GM23338 (cell line): ENCODE data around the gene LEMD2. TPM values are rescaled to one million over a fixed set of nuclear protein-coding genes. Genes with fewer than 3 reads are reported as not detected.

Experiments
- ATAC-seq: fragments of 200-7000 bp; cut with Tn5 transposase; 3 replicates; pipeline ENCODE4 v1.9.1; 2020
- DNase-seq: peaks from one replicate; pipeline ENCODE4 v3.0.0-alpha.2; 2015; ENCODE audit warnings: low spot score
- H2AFZ ChIP-seq: fragments of 200-600 bp; sonication (generic); 2 replicates; pipeline ENCODE4 v1.8.0; 2016; ENCODE audit warnings: antibody characterized with exemption, mild to moderate bottlenecking, moderate library complexity
- H3F3A ChIP-seq: fragments of 200-600 bp; sonication (generic); replicated peaks from 2 replicates; pipeline ENCODE4 v1.8.0; 2017; ENCODE audit warnings: antibody characterized with exemption, mixed run types, low read depth
- H3K27ac ChIP-seq: fragments of 200-600 bp; sonication (generic); 2 replicates; pipeline ENCODE4 v1.6.1; 2016; ENCODE audit warnings: low read depth
- H3K27me3 ChIP-seq: fragments of 200-600 bp; sonication (generic); 2 replicates; pipeline ENCODE4 v1.8.0; 2016; ENCODE audit warnings: mild to moderate bottlenecking, mixed run types, moderate library complexity; ENCODE audit not compliant: insufficient read depth
- H3K36me3 ChIP-seq: fragments of 200-600 bp; sonication (generic); 2 replicates; pipeline ENCODE4 v1.8.0; 2016; ENCODE audit warnings: mild to moderate bottlenecking; ENCODE audit not compliant: insufficient read depth
- H3K4me1 ChIP-seq: fragments of 200-600 bp; sonication (generic); 2 replicates; pipeline ENCODE4 v1.8.0; 2016; ENCODE audit warnings: mild to moderate bottlenecking, moderate library complexity; ENCODE audit not compliant: insufficient read depth
- H3K4me2 ChIP-seq: fragments of 200-600 bp; sonication (generic); 2 replicates; pipeline ENCODE4 v1.7.1; 2017; ENCODE audit warnings: mixed run types
- H3K4me3 ChIP-seq: fragments of 200-600 bp; sonication (generic); 2 replicates; pipeline ENCODE4 v1.6.1; 2016; ENCODE audit warnings: mixed run types
- H3K79me2 ChIP-seq: fragments of 200-600 bp; sonication (generic); replicated peaks from 2 replicates; pipeline ENCODE4 v1.8.0; 2017; ENCODE audit warnings: mild to moderate bottlenecking; ENCODE audit not compliant: insufficient read depth
- H3K9me2 ChIP-seq: fragments of 200-600 bp; sonication (generic); 2 replicates; pipeline ENCODE4 v1.8.0; 2017; ENCODE audit not compliant: insufficient read depth
- H4K20me1 ChIP-seq: fragments of 200-600 bp; sonication (generic); replicated peaks from 2 replicates; pipeline ENCODE4 v1.8.0; 2017; ENCODE audit warnings: mild to moderate bottlenecking; ENCODE audit not compliant: insufficient read depth
- H3K27ac Mint-ChIP-seq: 2 replicates; pipeline ENCODE4 v1.8.0; 2020; ENCODE audit warnings: inconsistent platforms, mild to moderate bottlenecking, moderate library complexity, mixed read lengths
- H3K27me3 Mint-ChIP-seq: 3 replicates; pipeline ENCODE4 v1.8.0; 2022; ENCODE audit warnings: low read depth, mild to moderate bottlenecking, moderate library complexity, mixed read lengths, inconsistent platforms; ENCODE audit not compliant: insufficient read depth, poor library complexity
- H3K36me3 Mint-ChIP-seq: 3 replicates; pipeline ENCODE4 v1.8.0; 2021; ENCODE audit warnings: low read depth, mild to moderate bottlenecking, inconsistent platforms, moderate library complexity, mixed read lengths
- H3K4me1 Mint-ChIP-seq: 3 replicates; pipeline ENCODE4 v1.8.0; 2020; ENCODE audit warnings: mild to moderate bottlenecking, inconsistent platforms, mixed read lengths
- H3K4me3 Mint-ChIP-seq: 3 replicates; pipeline ENCODE4 v1.8.0; 2021; ENCODE audit warnings: moderate library complexity, mild to moderate bottlenecking, inconsistent platforms, mixed read lengths
- H3K9me3 Mint-ChIP-seq: 3 replicates; pipeline ENCODE4 v1.8.0; 2020; ENCODE audit warnings: moderate library complexity, mild to moderate bottlenecking, inconsistent platforms, mixed read lengths
- CTCF ChIP-seq, 2 experiments: fragments of 200-600 bp in 1 of 2; sonication (generic) in 1 of 2; conservative IDR thresholded peaks; 2 replicates each; pipeline versions ENCODE4 v1.5.1 to v1.6.1; 2016 to 2017; ENCODE audit warnings: antibody characterized with exemption in 2 of 2, low read depth in 2 of 2, mild to moderate bottlenecking in 2 of 2, moderate library complexity in 1 of 2
- REST ChIP-seq: IDR thresholded peaks from one replicate; pipeline ENCODE4 v1.6.1; 2018; ENCODE audit warnings: antibody characterized with exemption; ENCODE audit not compliant: unreplicated experiment
- polyA plus RNA-seq: library from polyadenylated mRNA; unstranded; fragments of >200 nt; fragmentation: Nextera tagmentation; extraction: Ambion mirVana; gene quantifications from 2 replicates; pipeline ENCODE4 v1.2.1, GENCODE V29; 2016
- total RNA-seq: library from RNA; depleted of rRNA; stranded (reverse); fragments of >200 nt; shearing (Covaris generic); gene quantifications from 2 replicates; pipeline ENCODE4 v1.2.3, GENCODE V29; 2014

LEMD2 gene
- total and polyA plus RNA-seq, 2 experiments from 2014 or later, result 28.6 to 64.7 TPM

- TF ChIP-seq REST, result no peak
Observed at GRCh38 chr6:33799454-33800113, 10.7 kb upstream of the LEMD2 start (continued).

- Mint-ChIP-seq H3K4me1 (peaks cover 40% of the 10 kb centered on the region), H3K9me3 (no peaks in the 10 kb centered on the region), H3K27me3 (peaks cover 18% of the 10 kb centered on the region), H3K36me3 (no peaks in the 10 kb centered on the region; the same call in 2 of the 3 replicates), H3K4me3 (no peak overlapping the region; the same call in 2 of the 3 replicates), H3K27ac (no peak overlapping the region)
- Histone ChIP-seq H4K20me1 (no peaks in the 10 kb centered on the region), H3K9me2 (no peaks in the 10 kb centered on the region), H3K4me2 (no peak overlapping the region), H3K27me3 (no peaks in the 10 kb centered on the region; the same call in 1 of the 2 replicates), H3K27ac (no peak overlapping the region), H2AFZ (no peak overlapping the region; the same call in 1 of the 2 replicates), H3K4me1 (peaks cover 30% of the 10 kb centered on the region), H3F3A (0 out of 2 replicates have a peak, but pooled peaks cover 8% of the 10 kb centered on the region), H3K79me2 (no peaks in the 10 kb centered on the region), H3K36me3 (no peaks in the 10 kb centered on the region), H3K4me3 (no peak overlapping the region)
- TF ChIP-seq CTCF (conservative IDR thresholded peaks at IDR 0.05; ENCODE audit: low read depth in 2 of 2) (peak; percentile 17 to 59; a peak in 2 of 4 replicates), REST (no peak)
- DNase-seq, result no peak
- peak; percentile 24 for ATAC-seq
Observed at GRCh38 chr6:33798343-33798848, 9.5 kb upstream of the LEMD2 start.
